ENCODE results near the gene RMP24.

RMP24 gene

DNA sequence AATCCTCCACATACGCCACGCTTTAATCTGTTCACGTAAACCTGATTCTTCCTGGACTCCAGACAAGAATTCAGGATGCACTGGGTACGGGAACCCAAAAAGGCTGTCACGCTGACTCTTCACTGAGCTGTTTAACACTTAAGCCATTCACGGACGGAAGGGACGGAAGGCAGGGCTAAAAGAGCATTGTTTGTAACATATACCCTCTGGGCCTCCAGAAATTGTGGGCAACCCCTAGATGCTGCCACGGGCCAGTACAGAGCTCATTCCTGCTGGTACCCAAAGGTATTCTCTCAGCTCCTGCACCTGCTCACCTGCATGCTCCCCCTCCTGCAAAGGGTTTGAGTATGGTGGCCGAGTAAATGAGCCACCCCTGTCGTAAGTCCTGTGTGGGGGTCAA is 45.6 kb upstream of the RMP24 start:
- DNase-seq (ENCODE audit: low spot score) (no peak), ATAC-seq (no peak)
- POLR2A ChIA-PET, result no interaction called here
- no peak overlapping the region; the same call in 1 of the 2 replicates for H3K27ac Mint-ChIP-seq
- H3K27me3 Mint-ChIP-seq (ENCODE audit: low read depth), result no peaks in the 10 kb centered on the region
- H3K4me1 Mint-ChIP-seq, result peaks cover 26% of the 10 kb centered on the region
- no peak overlapping the region for H3K4me3 Mint-ChIP-seq
- peaks cover 46% of the 10 kb centered on the region for H3K36me3 Mint-ChIP-seq
- CTCF ChIA-PET, result interaction anchor here (0.9 to 1.5 kb wide), 4 partner anchors 9 to 171 kb away, joined by 3 to 5 read pairs (median 4); no protein-coding TSS in a partner anchor
- peaks cover 22% of the 10 kb centered on the region for H3K9me3 Mint-ChIP-seq
- TF ChIP-seq, protein P1, sequence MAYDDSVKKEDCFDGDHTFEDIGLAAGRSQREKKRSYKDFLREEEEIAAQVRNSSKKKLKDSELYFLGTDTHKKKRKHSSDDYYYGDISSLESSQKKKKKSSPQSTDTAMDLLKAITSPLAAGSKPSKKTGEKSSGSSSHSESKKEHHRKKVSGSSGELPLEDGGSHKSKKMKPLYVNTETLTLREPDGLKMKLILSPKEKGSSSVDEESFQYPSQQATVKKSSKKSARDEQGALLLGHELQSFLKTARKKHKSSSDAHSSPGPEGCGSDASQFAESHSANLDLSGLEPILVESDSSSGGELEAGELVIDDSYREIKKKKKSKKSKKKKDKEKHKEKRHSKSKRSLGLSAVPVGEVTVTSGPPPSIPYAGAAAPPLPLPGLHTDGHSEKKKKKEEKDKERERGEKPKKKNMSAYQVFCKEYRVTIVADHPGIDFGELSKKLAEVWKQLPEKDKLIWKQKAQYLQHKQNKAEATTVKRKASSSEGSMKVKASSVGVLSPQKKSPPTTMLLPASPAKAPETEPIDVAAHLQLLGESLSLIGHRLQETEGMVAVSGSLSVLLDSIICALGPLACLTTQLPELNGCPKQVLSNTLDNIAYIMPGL (CRISPR knock-in tag; IDR thresholded peaks at IDR 0.05), result no peak
- TF ChIP-seq, protein P2, sequence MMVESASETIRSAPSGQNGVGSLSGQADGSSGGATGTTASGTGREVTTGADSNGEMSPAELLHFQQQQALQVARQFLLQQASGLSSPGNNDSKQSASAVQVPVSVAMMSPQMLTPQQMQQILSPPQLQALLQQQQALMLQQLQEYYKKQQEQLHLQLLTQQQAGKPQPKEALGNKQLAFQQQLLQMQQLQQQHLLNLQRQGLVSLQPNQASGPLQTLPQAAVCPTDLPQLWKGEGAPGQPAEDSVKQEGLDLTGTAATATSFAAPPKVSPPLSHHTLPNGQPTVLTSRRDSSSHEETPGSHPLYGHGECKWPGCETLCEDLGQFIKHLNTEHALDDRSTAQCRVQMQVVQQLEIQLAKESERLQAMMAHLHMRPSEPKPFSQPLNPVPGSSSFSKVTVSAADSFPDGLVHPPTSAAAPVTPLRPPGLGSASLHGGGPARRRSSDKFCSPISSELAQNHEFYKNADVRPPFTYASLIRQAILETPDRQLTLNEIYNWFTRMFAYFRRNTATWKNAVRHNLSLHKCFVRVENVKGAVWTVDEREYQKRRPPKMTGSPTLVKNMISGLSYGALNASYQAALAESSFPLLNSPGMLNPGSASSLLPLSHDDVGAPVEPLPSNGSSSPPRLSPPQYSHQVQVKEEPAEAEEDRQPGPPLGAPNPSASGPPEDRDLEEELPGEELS (CRISPR knock-in tag; IDR thresholded peaks at IDR 0.05), result no peak
- TF ChIP-seq GABPB1 (CRISPR knock-in tag; IDR thresholded peaks at IDR 0.05), result no peak
- TF ChIP-seq, protein P3, sequence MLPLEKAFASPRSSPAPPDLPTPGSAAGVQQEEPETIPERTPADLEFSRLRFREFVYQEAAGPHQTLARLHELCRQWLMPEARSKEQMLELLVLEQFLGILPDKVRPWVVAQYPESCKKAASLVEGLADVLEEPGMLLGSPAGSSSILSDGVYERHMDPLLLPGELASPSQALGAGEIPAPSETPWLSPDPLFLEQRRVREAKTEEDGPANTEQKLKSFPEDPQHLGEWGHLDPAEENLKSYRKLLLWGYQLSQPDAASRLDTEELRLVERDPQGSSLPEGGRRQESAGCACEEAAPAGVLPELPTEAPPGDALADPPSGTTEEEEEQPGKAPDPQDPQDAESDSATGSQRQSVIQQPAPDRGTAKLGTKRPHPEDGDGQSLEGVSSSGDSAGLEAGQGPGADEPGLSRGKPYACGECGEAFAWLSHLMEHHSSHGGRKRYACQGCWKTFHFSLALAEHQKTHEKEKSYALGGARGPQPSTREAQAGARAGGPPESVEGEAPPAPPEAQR (CRISPR knock-in tag; IDR thresholded peaks at IDR 0.05), result no peak
- TF ChIP-seq, protein P4, sequence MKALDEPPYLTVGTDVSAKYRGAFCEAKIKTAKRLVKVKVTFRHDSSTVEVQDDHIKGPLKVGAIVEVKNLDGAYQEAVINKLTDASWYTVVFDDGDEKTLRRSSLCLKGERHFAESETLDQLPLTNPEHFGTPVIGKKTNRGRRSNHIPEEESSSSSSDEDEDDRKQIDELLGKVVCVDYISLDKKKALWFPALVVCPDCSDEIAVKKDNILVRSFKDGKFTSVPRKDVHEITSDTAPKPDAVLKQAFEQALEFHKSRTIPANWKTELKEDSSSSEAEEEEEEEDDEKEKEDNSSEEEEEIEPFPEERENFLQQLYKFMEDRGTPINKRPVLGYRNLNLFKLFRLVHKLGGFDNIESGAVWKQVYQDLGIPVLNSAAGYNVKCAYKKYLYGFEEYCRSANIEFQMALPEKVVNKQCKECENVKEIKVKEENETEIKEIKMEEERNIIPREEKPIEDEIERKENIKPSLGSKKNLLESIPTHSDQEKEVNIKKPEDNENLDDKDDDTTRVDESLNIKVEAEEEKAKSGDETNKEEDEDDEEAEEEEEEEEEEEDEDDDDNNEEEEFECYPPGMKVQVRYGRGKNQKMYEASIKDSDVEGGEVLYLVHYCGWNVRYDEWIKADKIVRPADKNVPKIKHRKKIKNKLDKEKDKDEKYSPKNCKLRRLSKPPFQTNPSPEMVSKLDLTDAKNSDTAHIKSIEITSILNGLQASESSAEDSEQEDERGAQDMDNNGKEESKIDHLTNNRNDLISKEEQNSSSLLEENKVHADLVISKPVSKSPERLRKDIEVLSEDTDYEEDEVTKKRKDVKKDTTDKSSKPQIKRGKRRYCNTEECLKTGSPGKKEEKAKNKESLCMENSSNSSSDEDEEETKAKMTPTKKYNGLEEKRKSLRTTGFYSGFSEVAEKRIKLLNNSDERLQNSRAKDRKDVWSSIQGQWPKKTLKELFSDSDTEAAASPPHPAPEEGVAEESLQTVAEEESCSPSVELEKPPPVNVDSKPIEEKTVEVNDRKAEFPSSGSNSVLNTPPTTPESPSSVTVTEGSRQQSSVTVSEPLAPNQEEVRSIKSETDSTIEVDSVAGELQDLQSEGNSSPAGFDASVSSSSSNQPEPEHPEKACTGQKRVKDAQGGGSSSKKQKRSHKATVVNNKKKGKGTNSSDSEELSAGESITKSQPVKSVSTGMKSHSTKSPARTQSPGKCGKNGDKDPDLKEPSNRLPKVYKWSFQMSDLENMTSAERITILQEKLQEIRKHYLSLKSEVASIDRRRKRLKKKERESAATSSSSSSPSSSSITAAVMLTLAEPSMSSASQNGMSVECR (CRISPR knock-in tag; IDR thresholded peaks at IDR 0.05; ENCODE audit: borderline replicate concordance), result no peak
- TF ChIP-seq TCF7 (CRISPR knock-in tag; IDR thresholded peaks at IDR 0.05; ENCODE audit: low read depth), result no peak
- TF ChIP-seq, protein P5, sequence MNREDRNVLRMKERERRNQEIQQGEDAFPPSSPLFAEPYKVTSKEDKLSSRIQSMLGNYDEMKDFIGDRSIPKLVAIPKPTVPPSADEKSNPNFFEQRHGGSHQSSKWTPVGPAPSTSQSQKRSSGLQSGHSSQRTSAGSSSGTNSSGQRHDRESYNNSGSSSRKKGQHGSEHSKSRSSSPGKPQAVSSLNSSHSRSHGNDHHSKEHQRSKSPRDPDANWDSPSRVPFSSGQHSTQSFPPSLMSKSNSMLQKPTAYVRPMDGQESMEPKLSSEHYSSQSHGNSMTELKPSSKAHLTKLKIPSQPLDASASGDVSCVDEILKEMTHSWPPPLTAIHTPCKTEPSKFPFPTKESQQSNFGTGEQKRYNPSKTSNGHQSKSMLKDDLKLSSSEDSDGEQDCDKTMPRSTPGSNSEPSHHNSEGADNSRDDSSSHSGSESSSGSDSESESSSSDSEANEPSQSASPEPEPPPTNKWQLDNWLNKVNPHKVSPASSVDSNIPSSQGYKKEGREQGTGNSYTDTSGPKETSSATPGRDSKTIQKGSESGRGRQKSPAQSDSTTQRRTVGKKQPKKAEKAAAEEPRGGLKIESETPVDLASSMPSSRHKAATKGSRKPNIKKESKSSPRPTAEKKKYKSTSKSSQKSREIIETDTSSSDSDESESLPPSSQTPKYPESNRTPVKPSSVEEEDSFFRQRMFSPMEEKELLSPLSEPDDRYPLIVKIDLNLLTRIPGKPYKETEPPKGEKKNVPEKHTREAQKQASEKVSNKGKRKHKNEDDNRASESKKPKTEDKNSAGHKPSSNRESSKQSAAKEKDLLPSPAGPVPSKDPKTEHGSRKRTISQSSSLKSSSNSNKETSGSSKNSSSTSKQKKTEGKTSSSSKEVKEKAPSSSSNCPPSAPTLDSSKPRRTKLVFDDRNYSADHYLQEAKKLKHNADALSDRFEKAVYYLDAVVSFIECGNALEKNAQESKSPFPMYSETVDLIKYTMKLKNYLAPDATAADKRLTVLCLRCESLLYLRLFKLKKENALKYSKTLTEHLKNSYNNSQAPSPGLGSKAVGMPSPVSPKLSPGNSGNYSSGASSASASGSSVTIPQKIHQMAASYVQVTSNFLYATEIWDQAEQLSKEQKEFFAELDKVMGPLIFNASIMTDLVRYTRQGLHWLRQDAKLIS (CRISPR knock-in tag; IDR thresholded peaks at IDR 0.05; ENCODE audit: borderline replicate concordance), result no peak
- no peak for TF ChIP-seq OVOL2 (CRISPR knock-in tag; IDR thresholded peaks at IDR 0.05; ENCODE audit: borderline replicate concordance)
- no peak for TF ChIP-seq ETV6 (CRISPR knock-in tag; IDR thresholded peaks at IDR 0.05)
- TF ChIP-seq ZNF416 (CRISPR knock-in tag; IDR thresholded peaks at IDR 0.05), result no peak
- TF ChIP-seq HMGA2 (CRISPR knock-in tag; IDR thresholded peaks at IDR 0.05), result no peak
- TF ChIP-seq, protein P6, sequence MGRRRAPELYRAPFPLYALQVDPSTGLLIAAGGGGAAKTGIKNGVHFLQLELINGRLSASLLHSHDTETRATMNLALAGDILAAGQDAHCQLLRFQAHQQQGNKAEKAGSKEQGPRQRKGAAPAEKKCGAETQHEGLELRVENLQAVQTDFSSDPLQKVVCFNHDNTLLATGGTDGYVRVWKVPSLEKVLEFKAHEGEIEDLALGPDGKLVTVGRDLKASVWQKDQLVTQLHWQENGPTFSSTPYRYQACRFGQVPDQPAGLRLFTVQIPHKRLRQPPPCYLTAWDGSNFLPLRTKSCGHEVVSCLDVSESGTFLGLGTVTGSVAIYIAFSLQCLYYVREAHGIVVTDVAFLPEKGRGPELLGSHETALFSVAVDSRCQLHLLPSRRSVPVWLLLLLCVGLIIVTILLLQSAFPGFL (CRISPR knock-in tag; IDR thresholded peaks at IDR 0.05; ENCODE audit: borderline replicate concordance), result no peak
- no peak for TF ChIP-seq PRRX2 (CRISPR knock-in tag; IDR thresholded peaks at IDR 0.05)
- no peak for TF ChIP-seq ZNF263 (CRISPR knock-in tag; IDR thresholded peaks at IDR 0.05; ENCODE audit: low read depth)
- TF ChIP-seq, protein P7, sequence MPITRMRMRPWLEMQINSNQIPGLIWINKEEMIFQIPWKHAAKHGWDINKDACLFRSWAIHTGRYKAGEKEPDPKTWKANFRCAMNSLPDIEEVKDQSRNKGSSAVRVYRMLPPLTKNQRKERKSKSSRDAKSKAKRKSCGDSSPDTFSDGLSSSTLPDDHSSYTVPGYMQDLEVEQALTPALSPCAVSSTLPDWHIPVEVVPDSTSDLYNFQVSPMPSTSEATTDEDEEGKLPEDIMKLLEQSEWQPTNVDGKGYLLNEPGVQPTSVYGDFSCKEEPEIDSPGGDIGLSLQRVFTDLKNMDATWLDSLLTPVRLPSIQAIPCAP (CRISPR knock-in tag; IDR thresholded peaks at IDR 0.05), result no peak
- TF ChIP-seq MXD4 (CRISPR knock-in tag; IDR thresholded peaks at IDR 0.05; ENCODE audit: borderline replicate concordance), result no peak
- TF ChIP-seq, protein P8, sequence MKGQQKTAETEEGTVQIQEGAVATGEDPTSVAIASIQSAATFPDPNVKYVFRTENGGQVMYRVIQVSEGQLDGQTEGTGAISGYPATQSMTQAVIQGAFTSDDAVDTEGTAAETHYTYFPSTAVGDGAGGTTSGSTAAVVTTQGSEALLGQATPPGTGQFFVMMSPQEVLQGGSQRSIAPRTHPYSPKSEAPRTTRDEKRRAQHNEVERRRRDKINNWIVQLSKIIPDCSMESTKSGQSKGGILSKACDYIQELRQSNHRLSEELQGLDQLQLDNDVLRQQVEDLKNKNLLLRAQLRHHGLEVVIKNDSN (CRISPR knock-in tag; IDR thresholded peaks at IDR 0.05), result no peak

Measured in WTC11 (cell line).